ENCODE data around the gene WWOX.

The WWOX gene

GRCh38 chr16:78452025-78452555 lies 352.6 kb downstream of the WWOX start:
- no peak overlapping the region for H3K4me3 ChIP-seq (replicated peaks in 1 of 2; ENCODE audit: low read depth in 2 of 2, low read length in 2 of 2)
- no peak for TF ChIP-seq CTCF (IDR thresholded peaks at IDR 0.05; ENCODE audit: low read depth, low read length)

GRCh38 chr16:78455861-78456260 lies 356.4 kb downstream of the WWOX start:
- H3K4me3 ChIP-seq (replicated peaks in 1 of 2; ENCODE audit: low read depth in 2 of 2, low read length in 2 of 2), result no peak overlapping the region
- no peak for DNase-seq (ENCODE audit: low read depth in 2 of 2)
- TF ChIP-seq CTCF (IDR thresholded peaks at IDR 0.05; ENCODE audit: low read depth, low read length), result no peak

More at GRCh38 chr16:78452025-78452555, 352.6 kb downstream of the WWOX start:
- DNase-seq (ENCODE audit: low read depth in 2 of 2), result no peak

GRCh38 chr16:78458588-78458987 lies 359.1 kb downstream of the WWOX start:
- DNase-seq (ENCODE audit: low read depth in 2 of 2), result no peak
- H3K4me3 ChIP-seq (replicated peaks in 1 of 2; ENCODE audit: low read depth in 2 of 2, low read length in 2 of 2), result no peak overlapping the region
- TF ChIP-seq CTCF (IDR thresholded peaks at IDR 0.05; ENCODE audit: low read depth, low read length), result no peak

- DNase-seq (ENCODE audit: low read depth in 2 of 2), result no peak
- no peak overlapping the region for H3K4me3 ChIP-seq (replicated peaks in 1 of 2; ENCODE audit: low read depth in 2 of 2, low read length in 2 of 2)
- TF ChIP-seq CTCF (IDR thresholded peaks at IDR 0.05; ENCODE audit: low read depth, low read length), result no peak
Observed at GRCh38 chr16:78460428-78460827, 361.0 kb downstream of the WWOX start.

- no peak for DNase-seq (ENCODE audit: low read depth in 2 of 2)
- no peak for TF ChIP-seq CTCF (IDR thresholded peaks at IDR 0.05; ENCODE audit: low read depth, low read length)
- no peak overlapping the region for H3K4me3 ChIP-seq (replicated peaks in 1 of 2; ENCODE audit: low read depth in 2 of 2, low read length in 2 of 2)
Observed at GRCh38 chr16:78461087-78461486, 361.6 kb downstream of the WWOX start.

GRCh38 chr16:78461496-78462287 lies 362.2 kb downstream of the WWOX start:
- H3K4me3 ChIP-seq (replicated peaks in 1 of 2; ENCODE audit: low read depth in 2 of 2, low read length in 2 of 2), result no peak overlapping the region
- no peak for TF ChIP-seq CTCF (IDR thresholded peaks at IDR 0.05; ENCODE audit: low read depth, low read length)
- no peak for DNase-seq (ENCODE audit: low read depth in 2 of 2)
